B cell (primary cell): Measurements from ENCODE around the gene BTNL8. TPM values are rescaled to one million over a fixed set of nuclear protein-coding genes. Genes with fewer than 3 reads are reported as not detected.

ENCODE experiments used
- ATAC-seq: fragments of 200-7000 bp; cut with Tn5 transposase; one replicate; pipeline ENCODE4 v1.10.0; 2021; ENCODE audit warnings: low read depth, mild to moderate bottlenecking, moderate number of reproducible peaks, moderate library complexity
- CTCF ChIA-PET: fragments of 350-600 bp; sonication (Branson Sonifier 250); formaldehyde crosslinking; loops from one replicate; lab custom pipeline; 2021; ENCODE audit warnings: antibody characterized with exemption, inconsistent platforms; lab: Charles Lee
- POLR2A ChIA-PET: fragments of 350-600 bp; sonication (Branson Sonifier 250); formaldehyde crosslinking; loops from one replicate; lab custom pipeline; 2021; ENCODE audit warnings: antibody characterized with exemption; lab: Charles Lee
- DNase-seq: peaks from one replicate; pipeline ENCODE4 v3.0.0; 2013
- H2AFZ ChIP-seq: 2 replicates; pipeline ENCODE4 v1.6.1; 2012; ENCODE audit warnings: mild to moderate bottlenecking, low read depth, low read length; ENCODE audit not compliant: insufficient read depth, poor library complexity, severe bottlenecking
- H3K27ac ChIP-seq, 2 donors: 1 replicate in 1 of 2; 2 replicates in 1 of 2; pipeline ENCODE4 v1.5.1; 2012 to 2013; ENCODE audit warnings: low read length in 2 of 2, mild to moderate bottlenecking in 2 of 2, moderate library complexity in 1 of 2
- H3K27me3 ChIP-seq, 4 experiments: fragments of 200-600 bp in 1 of 4; sonication (generic) in 1 of 4; replicated peaks in 1 of 4; 1 replicate in 2 of 4; 2 replicates in 2 of 4; pipeline versions ENCODE4 v1.6.1 to v1.7.0; 2013 to 2016; ENCODE audit warnings: low read length in 3 of 4, mild to moderate bottlenecking in 2 of 4, mixed read lengths in 1 of 4, moderate library complexity in 1 of 4; ENCODE audit not compliant: insufficient read depth in 4 of 4, control insufficient read depth in 3 of 4; ENCODE audit errors: control extremely low read depth in 1 of 4
- H3K36me3 ChIP-seq, 2 experiments: replicated peaks in 1 of 2; 1 replicate in 1 of 2; 2 replicates in 1 of 2; pipeline versions ENCODE4 v1.6.1 to v1.7.1; 2013; ENCODE audit warnings: low read length in 1 of 2; ENCODE audit not compliant: insufficient read depth in 2 of 2, control insufficient read depth in 1 of 2; ENCODE audit errors: control extremely low read depth in 1 of 2, extremely low read depth in 1 of 2
- H3K4me1 ChIP-seq, 2 donors: fragments of 200-600 bp in 1 of 2; sonication (generic) in 1 of 2; 1 replicate in 1 of 2; 2 replicates in 1 of 2; pipeline versions ENCODE4 v1.5.1 to v1.6.1; 2013 to 2017; ENCODE audit warnings: low read length in 2 of 2; ENCODE audit not compliant: control insufficient read depth in 2 of 2, insufficient read depth in 2 of 2
- H3K4me2 ChIP-seq: replicated peaks from 2 replicates; pipeline ENCODE3; 2012; ENCODE audit warnings: mild to moderate bottlenecking, low read depth, low read length; ENCODE audit not compliant: poor library complexity, severe bottlenecking
- H3K4me3 ChIP-seq, 5 experiments: fragments of 200-600 bp in 1 of 5; sonication (generic) in 1 of 5; 1 replicate in 3 of 5; 2 replicates in 2 of 5; pipeline versions ENCODE4 v1.5.1 to v1.7.0; 2011 to 2016; ENCODE audit warnings: low read length in 4 of 5, mild to moderate bottlenecking in 4 of 5, low read depth in 2 of 5, control low read depth in 1 of 5, moderate library complexity in 1 of 5; ENCODE audit not compliant: insufficient read depth in 1 of 5; ENCODE audit errors: control extremely low read depth in 1 of 5, extremely low read depth in 1 of 5
- H3K79me2 ChIP-seq: fragments of 200-600 bp; sonication (generic); one replicate; pipeline ENCODE4 v1.6.0; 2016; ENCODE audit warnings: low read length; ENCODE audit not compliant: control insufficient read depth, insufficient read depth
- H3K9ac ChIP-seq: fragments of 200-600 bp; sonication (generic); 2 replicates; pipeline ENCODE4 v1.6.1; 2017; ENCODE audit warnings: mild to moderate bottlenecking, low read length, moderate library complexity
- H3K9me3 ChIP-seq, 3 donors: one replicate each; pipeline versions ENCODE4 v1.6.1 to v1.7.1; 2013; ENCODE audit warnings: low read length in 2 of 3; ENCODE audit not compliant: control insufficient read depth in 2 of 3, insufficient read depth in 1 of 3; ENCODE audit errors: control extremely low read depth in 1 of 3
- H4K20me1 ChIP-seq: 2 replicates; pipeline ENCODE4 v1.6.0; 2012; ENCODE audit warnings: mild to moderate bottlenecking, low read length; ENCODE audit not compliant: insufficient read depth, control insufficient read depth, poor library complexity, severe bottlenecking
- H3K27ac Mint-ChIP-seq: one replicate; pipeline ENCODE4 v1.8.0; 2021; ENCODE audit warnings: mixed read lengths
- H3K27me3 Mint-ChIP-seq: one replicate; pipeline ENCODE4 v1.8.0; 2021; ENCODE audit warnings: mixed read lengths
- H3K4me1 Mint-ChIP-seq: one replicate; pipeline ENCODE4 v1.8.0; 2021; ENCODE audit warnings: mixed read lengths
- H3K4me3 Mint-ChIP-seq: one replicate; pipeline ENCODE4 v1.8.0; 2021; ENCODE audit warnings: mixed read lengths
- H3K9me3 Mint-ChIP-seq: one replicate; pipeline ENCODE4 v1.8.0; 2022; ENCODE audit warnings: mixed read lengths; ENCODE audit not compliant: insufficient read depth
- EZH2 ChIP-seq: IDR thresholded peaks from 2 replicates; pipeline ENCODE4 v1.6.1; 2012; ENCODE audit warnings: borderline replicate concordance, low read depth, mild to moderate bottlenecking, moderate library complexity, low read length; ENCODE audit not compliant: insufficient read depth, poor library complexity, severe bottlenecking
- WGBS: methylation state at CpG from one replicate; pipeline ENCODE4 v1.1.5; 2013; ENCODE audit warnings: missing lambda C conversion rate; ENCODE audit not compliant: insufficient coverage; 5-methylcytosine and 5-hydroxymethylcytosine counted together
- intact Hi-C: fragments of 100-400 bp; cut with micrococcal nuclease; formaldehyde crosslinking; loops from one replicate; pipeline ENCODE4 v1.10.0; 2022
- polyA plus RNA-seq: library from polyadenylated mRNA; depleted of rRNA; stranded (reverse); fragments of >200 nt; gene quantifications from 2 replicates; pipeline ENCODE4 v1.2.3, GENCODE V29; 2012
- total RNA-seq, 2 donors: library from RNA; stranded (reverse); fragments of 120-200 nt in 1 of 2; gene quantifications; 1 replicate in 1 of 2; 2 replicates in 1 of 2; pipeline versions ENCODE4 v1.2.3 to v1.2.4, GENCODE V29; 2013 to 2022
- TF ChIP-seq, protein P1 (sequence below): fragments of 200-600 bp; IDR thresholded peaks from one replicate; pipeline ENCODE4 v1.8.0; 2022; ENCODE audit warnings: antibody characterized with exemption, mild to moderate bottlenecking

BTNL8 gene
- total and polyA plus RNA-seq, 2 donors (not counting 1 experiment from before 2014, with no cell fraction given), result not detected

DNA sequence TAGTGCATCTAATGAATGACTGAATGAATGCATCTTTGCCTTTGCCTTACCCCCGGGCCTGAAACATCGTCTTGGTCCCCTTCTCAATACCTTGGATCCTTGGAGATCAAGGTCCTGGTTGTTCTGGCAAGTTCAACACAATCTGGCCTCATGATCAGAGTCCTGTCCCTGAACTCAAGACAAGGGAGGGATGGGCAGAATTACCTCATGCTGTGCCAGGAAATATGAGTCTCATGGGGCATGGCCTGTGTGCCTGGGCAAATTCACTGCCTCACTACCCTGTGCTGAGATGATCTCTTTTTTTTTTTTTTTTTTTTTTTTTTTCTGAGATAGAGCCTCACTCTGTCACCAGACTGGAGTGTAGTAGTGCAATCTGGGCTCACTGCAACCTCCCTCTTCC is 89.1 kb downstream of the BTNL8 start:
- no peak for ATAC-seq
- no peak overlapping the region for H3K4me3 Mint-ChIP-seq

DNA sequence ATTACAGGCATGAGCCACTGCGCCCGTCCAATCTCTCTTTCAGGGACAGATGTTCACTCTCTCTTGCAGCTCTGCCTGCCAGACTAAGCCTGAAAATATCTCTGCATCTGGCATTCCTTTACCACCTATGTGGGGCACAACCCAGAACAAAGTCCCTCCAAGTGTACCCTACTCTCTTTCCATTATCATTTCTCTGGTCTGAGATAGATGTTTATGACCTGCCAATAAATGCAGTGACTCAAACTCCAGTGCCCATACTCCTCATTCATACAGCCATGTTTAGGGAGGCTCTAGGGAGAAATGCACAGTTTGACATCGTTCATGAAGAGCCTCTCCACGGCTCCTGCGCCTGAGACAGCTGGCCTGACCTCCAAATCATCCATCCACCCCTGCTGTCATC is 89.6 kb downstream of the BTNL8 start, which contains the start of gene BTNL3:
Gene BTNL3, plus strand, starts transcription at position 255 of the 400 bp plus-strand sequence. CDS start 183 bp downstream, outside the sequence.
- H3K4me1 Mint-ChIP-seq, result peaks cover 12% of the 10 kb centered on the region
- Histone ChIP-seq H3K4me3 (no peak within 1 kb of the TSS), H3K79me2 (no peaks in the 10 kb centered on the region), H3K9me3 (peaks cover 0 to 7% (median 0%) of the 10 kb centered on the region in 3 donors), H4K20me1 (no peaks in the 10 kb centered on the region), H3K27me3 (peaks cover 0 to 12% (median 0%) of the 10 kb centered on the region in 4 experiments), H3K9ac (no peak within 1 kb of the TSS), H3K36me3 (no peaks in the 10 kb centered on the region), H3K4me1 (no peaks in the 10 kb centered on the region), H3K4me2 (no peak within 1 kb of the TSS), H2AFZ (no peak within 1 kb of the TSS), H3K27ac (no peak within 1 kb of the TSS)
- TF ChIP-seq, protein P1, sequence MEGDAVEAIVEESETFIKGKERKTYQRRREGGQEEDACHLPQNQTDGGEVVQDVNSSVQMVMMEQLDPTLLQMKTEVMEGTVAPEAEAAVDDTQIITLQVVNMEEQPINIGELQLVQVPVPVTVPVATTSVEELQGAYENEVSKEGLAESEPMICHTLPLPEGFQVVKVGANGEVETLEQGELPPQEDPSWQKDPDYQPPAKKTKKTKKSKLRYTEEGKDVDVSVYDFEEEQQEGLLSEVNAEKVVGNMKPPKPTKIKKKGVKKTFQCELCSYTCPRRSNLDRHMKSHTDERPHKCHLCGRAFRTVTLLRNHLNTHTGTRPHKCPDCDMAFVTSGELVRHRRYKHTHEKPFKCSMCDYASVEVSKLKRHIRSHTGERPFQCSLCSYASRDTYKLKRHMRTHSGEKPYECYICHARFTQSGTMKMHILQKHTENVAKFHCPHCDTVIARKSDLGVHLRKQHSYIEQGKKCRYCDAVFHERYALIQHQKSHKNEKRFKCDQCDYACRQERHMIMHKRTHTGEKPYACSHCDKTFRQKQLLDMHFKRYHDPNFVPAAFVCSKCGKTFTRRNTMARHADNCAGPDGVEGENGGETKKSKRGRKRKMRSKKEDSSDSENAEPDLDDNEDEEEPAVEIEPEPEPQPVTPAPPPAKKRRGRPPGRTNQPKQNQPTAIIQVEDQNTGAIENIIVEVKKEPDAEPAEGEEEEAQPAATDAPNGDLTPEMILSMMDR, result no peak
- no peak for TF ChIP-seq EZH2
- no peaks in the 10 kb centered on the region for H3K9me3 Mint-ChIP-seq
- ChIA-PET POLR2A (no interaction called here), CTCF (no interaction called here)
- intact Hi-C loops, result no loop called here
- H3K27me3 Mint-ChIP-seq, result peaks cover 23% of the 10 kb centered on the region
- WGBS, result 95% methylated on average over 4 of the region's 5 CpGs
- no peak for DNase-seq
- H3K27ac Mint-ChIP-seq, result no peak within 1 kb of the TSS
- no peak for ATAC-seq
- no peak within 1 kb of the TSS for H3K4me3 Mint-ChIP-seq

More for the DNA sequence above, 89.1 kb downstream of the BTNL8 start:
- Histone ChIP-seq H3K27me3 (peaks cover 0 to 12% (median 0%) of the 10 kb centered on the region in 4 experiments), H3K79me2 (no peaks in the 10 kb centered on the region), H3K9ac (no peak overlapping the region), H3K9me3 (peaks cover 0 to 7% (median 0%) of the 10 kb centered on the region in 3 donors), H3K4me1 (no peaks in the 10 kb centered on the region), H3K36me3 (no peaks in the 10 kb centered on the region), H4K20me1 (no peaks in the 10 kb centered on the region), H3K4me2 (no peak overlapping the region), H3K4me3 (no peak overlapping the region), H2AFZ (no peak overlapping the region), H3K27ac (no peak overlapping the region)
- H3K4me1 Mint-ChIP-seq, result peaks cover 12% of the 10 kb centered on the region
- intact Hi-C loops, result no loop called here
- no peaks in the 10 kb centered on the region for H3K9me3 Mint-ChIP-seq
- H3K27me3 Mint-ChIP-seq, result peaks cover 23% of the 10 kb centered on the region
- ChIA-PET POLR2A (no interaction called here), CTCF (no interaction called here)
- WGBS, result 77% methylated on average over 2 of the region's 2 CpGs
- no peak for DNase-seq
- H3K27ac Mint-ChIP-seq, result no peak overlapping the region
- TF ChIP-seq, protein P1, result no peak
- TF ChIP-seq EZH2, result no peak
